ENCODE measurements around the gene MS4A1.

GRCh38 chr11:60433401-60433800, 22.2 kb upstream of the MS4A1 start:
- TF ChIP-seq CTCF (IDR thresholded peaks at IDR 0.05; ENCODE audit: low read depth, low read length) (no peak), POLR2A (IDR thresholded peaks at IDR 0.05; ENCODE audit: extremely low read depth, insufficient read length) (no peak), MAX (IDR thresholded peaks at IDR 0.05; ENCODE audit: low read depth, low read length) (no peak), MYC (IDR thresholded peaks at IDR 0.05; ENCODE audit: low read depth, low read length) (no peak)

Data from NB4 (cell line).